Stimulated activated naive CD8-positive, alpha-beta T cell treated with anti-CD3 and anti-CD28 coated beads, Interleukin-15, Interleukin-2, amounts not matched to agents 100 U/mL and 50 U/mL, for 24 hours (primary cell): Measurements from ENCODE around the gene LBX1.

Experiments used
- ATAC-seq: fragments of 150-1000 bp; cut with Tn5 transposase; one replicate; pipeline ENCODE4 v1.10.0; 2021
- DNase-seq: peaks from one replicate; pipeline ENCODE4 v3.0.0; 2021

LBX1 gene

DNA sequence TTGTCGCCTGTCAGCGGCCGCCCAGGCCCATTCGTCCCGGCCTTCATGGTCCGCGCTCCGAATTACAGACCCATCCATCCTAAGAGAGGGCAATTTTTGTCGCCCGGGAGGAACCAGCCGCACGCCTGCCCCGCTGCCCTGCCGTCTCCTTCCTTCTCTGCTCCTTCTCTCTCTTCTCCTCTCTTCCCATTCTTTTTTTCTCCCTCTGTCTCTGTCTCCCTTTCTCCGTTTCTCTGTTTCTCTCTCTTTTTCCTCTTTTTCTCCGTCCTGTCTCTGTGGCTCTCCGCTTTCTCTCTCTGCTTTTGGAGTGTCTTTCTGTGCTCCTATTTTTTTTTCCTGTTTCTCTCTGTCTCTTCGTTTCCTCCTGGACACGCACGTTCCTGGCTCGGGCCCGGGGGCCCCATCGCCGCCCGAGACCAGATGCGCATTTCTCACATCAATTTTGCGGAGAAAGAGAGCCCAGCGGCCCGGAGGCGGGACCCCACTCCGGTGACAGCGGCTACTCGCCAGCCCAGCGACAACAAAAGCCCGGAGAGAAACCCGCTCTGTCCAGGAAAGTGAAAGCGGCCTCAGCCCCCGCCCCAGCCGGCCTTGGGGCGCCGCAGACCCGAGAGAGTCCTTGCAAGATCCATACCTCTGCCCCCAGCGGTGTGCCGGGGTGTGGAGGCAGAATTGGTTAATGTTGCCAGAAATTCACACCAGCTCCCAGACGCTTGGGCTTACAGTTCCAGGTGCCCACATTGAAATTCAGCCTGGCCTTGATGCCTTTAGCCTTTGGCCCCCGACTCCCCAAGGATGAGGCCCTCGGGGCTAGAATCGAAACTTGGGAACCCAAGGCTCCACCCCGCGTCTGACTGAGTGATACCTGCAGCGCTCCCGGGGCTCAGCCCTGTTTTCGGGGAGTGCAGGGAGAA is 4.1 kb downstream of the LBX1 start:
- ATAC-seq (no peak), DNase-seq (no peak)

DNA sequence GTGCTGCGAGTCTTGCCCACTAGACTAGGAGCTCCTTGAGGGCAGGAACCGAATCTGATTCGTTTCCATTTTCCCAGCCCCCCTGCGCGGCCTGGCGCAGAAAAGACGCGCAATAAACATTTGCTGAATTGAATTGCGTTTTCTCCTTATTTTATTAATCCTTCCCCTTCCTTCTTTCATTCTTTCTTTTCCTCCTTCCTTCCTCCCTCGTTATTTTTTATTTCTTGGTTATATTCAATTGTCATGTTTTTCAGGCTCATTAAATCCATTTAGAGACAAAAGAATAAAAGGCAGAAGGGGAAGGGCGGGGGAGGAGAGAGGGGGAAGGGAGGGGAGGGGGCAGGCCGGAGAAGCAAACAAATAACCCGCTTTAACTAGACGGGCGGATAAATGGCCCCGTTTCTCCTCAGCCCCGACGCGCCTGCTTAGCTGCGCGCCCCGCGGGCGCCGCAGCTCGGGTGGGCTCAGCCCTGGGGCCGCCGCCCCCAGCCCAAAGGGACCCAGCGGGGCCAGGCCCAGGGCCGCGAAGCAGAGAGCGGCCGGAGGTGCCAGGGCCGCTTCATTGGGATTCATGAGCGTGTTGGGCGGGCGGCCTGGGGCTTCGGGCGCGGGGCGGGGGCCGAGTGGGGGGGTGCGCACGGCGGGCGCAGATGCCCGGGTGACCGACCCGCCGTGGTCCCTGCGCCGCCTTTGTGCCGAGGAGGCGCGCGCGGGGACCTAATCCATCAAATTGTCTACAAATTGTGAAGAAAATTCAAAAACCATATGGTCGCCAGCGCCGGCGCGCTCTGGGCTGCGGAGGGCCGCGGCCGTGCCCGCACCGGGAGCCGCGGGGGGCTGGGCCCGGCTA is 5.0 kb downstream of the LBX1 start:
- DNase-seq (no peak), ATAC-seq (no peak)

GRCh38 chr10:101223274-101224059 is 5.8 kb downstream of the LBX1 start:
- no peak for ATAC-seq
- DNase-seq = no peak

GRCh38 chr10:101222683-101223273 is 6.5 kb downstream of the LBX1 start:
- ATAC-seq (peak; percentile 40), DNase-seq (no peak)

DNA sequence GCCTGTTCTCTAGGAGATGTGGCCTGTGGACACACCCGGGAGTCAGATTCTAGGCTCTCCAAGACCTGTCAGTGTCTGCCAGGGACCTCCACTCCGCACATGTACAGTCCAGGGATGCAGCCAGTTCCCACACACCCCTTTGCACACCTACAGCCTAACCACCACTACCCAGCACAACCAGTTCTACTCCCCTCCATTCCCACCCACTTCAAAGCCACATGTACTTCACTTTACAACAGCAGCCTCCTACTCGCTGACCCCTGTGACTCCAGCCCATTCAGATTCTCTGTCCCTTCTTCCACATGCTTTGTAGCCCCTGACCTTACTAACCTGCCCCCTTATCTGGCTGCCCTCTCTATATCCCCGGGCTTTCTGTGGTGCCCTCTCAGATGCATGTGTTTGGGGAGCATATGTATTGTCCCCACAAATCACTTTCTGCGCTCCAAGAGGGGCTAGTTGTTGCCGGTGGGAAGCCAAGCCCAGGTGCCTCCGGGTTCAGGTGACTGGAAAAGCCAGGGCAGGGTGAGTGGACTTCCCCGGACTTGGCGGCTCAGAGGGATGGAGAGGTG is 7.2 kb downstream of the LBX1 start:
- DNase-seq = no peak
- ATAC-seq = no peak

DNA sequence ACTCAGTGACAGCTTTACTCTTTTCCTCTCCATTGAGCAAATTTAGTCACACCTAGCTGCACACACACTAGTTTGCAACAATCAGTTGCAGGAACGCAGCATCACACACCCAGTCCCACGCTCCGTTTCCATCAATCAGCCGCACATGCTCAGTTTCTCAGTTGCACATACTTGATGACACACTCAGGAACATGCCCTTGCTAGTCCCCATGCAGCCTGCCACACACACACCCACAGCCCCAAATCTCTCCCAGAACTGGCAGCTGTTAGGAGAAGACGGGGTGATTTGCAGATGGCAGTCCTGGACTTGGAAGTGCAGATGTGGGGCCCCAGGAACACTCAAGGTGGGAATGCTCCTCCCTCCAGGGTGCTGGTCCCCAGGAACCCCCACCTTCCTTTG is 7.7 kb downstream of the LBX1 start:
- DNase-seq (no peak), ATAC-seq (no peak)

GRCh38 chr10:101219946-101220451 is 9.3 kb downstream of the LBX1 start:
- DNase-seq (no peak), ATAC-seq (no peak)

GRCh38 chr10:101219139-101219945 is 9.9 kb downstream of the LBX1 start:
- DNase-seq = no peak
- no peak for ATAC-seq

DNA sequence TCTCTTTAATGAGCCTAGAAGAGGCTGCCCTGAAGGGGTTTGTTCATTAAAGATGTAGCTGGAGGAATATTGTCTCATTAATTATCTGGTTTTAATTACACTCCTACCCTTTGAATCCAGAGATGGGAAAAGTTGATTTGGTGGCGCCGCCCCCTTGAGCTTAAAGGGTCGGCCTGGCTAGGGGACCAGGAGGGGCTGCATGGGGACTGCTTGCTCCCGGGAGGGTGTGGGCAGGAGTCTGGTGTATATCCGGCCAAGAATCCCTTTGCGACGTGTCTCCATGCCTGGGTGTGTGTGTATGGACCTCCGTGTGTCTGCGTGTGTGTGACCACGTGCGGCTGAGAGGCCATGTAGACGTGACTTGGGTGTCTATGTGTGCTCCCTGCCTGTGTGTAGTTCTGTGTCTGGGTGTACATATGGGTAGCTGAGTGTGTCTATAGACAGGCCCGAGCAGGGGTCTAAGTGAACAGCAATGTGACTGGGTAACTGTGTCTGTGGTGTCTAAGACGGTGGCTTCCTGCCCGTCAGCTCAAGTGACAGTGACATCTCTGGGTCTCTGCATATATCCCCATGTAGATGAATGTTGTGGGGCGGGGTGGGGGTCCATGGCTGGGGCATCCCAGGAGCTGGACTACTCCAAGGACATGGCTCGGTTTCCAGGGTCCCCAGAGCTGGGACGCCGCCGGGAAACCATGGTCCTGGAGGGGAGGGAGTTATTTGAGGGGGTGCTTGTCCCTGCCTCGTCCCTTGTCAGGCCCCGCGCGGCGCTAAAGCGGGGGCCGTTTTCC is 10.7 kb downstream of the LBX1 start:
- DNase-seq (no peak), ATAC-seq (no peak)

- ATAC-seq (no peak), DNase-seq (peak; percentile 42)
Measured at GRCh38 chr10:101217450-101218281, 11.6 kb downstream of the LBX1 start.

DNA sequence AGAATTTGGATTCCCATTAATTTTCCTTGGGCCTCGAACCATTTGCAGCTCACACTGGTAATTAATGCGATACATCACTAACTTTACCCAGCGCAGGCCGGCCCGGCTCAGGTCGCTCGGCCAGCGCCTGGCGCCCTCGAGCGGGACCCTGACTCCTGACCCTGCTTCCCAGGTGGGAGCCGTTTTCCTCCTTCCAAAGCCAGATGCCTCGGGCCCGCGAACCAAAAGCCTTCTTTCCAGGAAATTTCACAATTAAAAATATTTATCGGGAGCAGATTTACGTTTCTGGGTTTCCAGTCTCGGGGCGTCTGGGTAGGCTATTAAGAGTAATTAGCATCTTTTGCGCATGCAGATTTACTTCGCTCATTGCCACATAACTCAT is 12.2 kb downstream of the LBX1 start:
- DNase-seq (no peak), ATAC-seq (no peak)

DNA sequence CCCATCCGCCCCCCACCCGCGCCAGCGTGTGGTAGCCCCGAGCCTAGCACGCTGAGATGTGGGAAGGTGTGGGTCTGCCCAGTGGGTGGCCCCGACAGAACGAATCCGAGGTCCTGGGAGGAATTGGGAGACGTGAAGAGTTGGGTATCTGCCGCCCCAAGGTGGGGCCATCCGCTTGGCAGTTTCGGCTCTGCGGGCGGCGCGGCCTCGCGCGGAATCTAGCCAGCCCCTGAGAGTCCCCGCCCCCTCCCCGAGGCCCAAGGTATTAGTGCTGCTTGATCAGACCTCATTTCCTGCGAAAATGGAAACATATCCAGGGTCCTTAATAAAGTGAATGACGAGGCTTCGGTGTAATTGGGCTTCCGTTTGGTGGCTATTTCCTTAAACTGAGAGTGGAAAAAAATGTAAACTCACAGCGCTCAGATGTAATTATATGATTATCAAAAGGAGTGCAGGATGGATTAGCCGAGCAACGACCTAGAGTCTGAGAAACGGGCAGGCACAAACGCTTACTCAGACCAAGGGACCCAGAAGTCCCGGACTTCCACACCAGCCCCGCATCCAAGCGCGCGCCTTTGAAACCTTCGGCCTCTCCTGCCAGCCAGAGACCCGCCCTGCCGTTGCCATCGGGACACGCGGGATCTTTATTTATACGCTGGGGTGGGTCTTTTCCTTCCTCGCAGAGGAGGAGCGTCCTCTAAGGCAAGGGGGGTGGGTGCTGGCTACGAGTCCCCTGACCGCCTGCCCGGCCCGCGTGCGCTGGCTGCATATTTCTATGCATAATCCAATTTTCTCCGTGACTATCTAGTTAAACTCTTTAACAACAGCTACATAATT is 12.8 kb downstream of the LBX1 start:
- DNase-seq = peak; percentile 35
- ATAC-seq = no peak

DNA sequence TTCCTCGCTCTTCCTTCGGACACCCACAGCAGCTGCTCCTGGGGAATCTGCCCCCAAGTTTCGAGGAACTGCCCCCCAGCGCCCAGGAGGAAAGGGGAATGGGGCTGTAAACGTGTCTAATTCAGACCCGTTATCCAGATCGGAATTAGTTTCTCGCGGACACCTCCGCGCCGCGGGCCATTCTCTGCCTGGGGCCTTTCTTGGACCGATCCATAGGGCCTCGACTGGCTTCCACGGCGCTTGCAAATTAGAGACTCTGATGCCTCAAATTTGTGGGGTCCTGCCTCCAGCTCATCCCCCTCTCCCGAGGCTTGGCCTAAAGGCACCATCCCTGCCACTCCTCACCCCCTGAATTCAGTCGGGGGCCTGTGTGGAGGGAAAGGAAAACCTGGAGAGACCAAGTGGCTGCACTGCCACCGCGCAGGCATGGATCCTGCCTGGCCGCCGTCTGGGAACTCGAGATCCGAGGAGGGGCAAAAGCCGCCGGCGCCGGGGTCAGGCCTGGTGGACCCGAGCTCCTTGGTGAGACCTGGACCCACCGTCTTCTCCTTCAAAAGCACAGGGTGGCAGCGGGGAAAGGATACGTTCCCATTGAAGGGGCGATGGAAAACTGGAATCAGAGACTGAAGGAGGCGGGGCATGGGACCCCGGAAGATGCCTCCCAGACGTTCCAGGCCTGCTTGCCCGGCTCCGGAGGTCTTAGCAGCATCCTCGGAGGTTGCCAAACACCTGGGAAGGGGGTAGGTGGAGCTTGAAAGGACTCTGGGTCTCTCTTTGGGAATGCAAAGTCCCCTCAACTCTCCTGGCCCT is 13.7 kb downstream of the LBX1 start:
- ATAC-seq (no peak), DNase-seq (no peak)

DNA sequence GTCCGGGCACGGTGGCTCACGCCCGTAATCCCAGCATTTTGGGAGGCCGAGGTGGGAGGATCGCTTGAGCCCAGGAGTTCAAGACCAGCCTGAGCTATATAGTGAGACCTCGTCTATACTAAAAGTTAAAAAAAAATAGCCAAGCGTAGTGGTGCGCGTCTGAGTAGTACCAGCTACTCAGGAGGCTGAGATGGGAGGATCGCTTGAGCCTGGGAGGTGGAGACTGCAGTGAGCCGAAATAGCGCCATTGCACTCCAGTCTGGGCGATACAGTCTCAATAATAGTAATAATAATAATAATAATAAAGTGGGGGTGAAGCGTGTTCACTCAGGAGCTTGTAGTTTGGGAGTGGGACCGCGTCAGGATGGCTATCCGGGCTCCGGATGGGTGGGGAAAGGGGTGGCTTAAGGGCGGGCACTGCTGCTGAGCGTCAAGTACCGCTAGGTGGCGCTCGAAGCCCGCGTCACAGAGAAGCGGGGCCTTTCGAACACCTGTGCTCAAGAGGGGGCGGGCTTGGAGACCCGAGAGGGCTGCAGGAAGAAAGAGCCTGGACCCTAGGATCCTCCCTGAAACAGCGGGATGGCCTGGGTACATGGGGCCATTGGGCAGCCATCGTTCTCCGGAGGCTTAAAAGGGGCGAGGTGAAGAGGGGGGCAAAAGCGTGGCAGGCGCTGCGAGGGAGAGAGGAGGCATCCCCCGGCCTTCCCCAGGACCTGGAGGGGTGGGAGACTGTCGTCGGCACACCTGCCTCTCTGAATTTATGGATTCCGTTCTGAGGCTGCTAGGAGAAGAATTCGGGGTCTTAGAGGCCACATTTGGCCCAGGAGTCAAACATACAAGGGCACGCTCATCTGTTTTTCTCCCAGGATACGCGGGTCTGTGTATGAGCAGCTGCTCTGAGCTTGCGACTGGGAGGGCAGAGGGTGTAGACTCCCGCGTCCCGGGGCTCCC is 14.5 kb downstream of the LBX1 start:
- peak; percentile 86 for DNase-seq
- ATAC-seq = peak; percentile 81

DNA sequence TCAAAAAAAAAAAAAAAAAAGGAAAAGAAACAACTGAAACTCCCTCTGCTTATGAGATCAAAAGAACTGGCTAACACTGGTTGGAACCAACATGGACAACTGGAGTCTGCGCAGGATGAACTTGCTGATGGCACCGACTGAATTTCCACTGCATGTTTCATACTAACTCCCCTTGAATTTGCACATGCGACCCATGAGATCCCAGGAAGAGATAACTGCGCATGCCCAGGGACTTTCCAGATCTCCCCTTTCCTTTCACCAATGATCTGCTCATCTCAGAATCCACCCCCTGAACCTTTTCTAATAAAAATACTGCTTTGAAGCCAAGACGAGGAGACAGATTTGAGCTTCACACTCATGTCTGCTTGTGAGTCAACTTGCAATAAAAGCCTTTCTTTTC is 20.7 kb downstream of the LBX1 start:
- DNase-seq = no peak
- no peak for ATAC-seq

DNA sequence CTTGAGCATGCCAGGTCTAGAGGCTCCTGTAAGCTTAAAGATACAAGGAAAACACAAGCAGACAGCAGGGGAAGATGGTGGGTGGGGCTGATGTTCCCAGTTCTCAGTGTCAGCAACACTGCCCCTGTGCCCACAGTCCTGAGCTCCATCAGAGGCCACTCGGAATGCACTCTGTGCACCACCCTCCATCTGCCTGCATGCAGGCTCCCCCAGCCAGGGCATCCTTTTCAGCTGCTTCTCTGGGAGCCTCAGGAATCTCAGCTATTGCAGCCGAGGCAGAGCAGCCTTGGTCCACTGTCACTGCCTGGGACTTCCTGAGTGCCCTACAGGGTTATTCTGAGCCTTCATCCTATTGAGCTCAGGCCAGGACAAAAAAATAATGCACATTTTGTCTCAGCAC is 22.2 kb downstream of the LBX1 start:
- DNase-seq = no peak
- ATAC-seq = no peak
